Endodermal cell (in vitro differentiated cells): ENCODE measurements around the gene OR10P1. TPM values are rescaled to one million over a fixed set of nuclear protein-coding genes. Genes with fewer than 3 reads are reported as not detected.

Source experiments
- DNase-seq: peaks from one replicate; pipeline ENCODE4 v3.0.0-alpha.2; 2017
- H3K27ac ChIP-seq: 2 replicates; pipeline ENCODE4 v1.5.1; 2013; ENCODE audit warnings: mild to moderate bottlenecking, low read depth, low read length, moderate library complexity
- H3K27me3 ChIP-seq: 2 replicates; pipeline ENCODE4 v1.6.1; 2013; ENCODE audit warnings: mild to moderate bottlenecking, low read length, moderate library complexity; ENCODE audit not compliant: insufficient read depth, control insufficient read depth, poor library complexity, severe bottlenecking
- H3K36me3 ChIP-seq: 2 replicates; pipeline ENCODE4 v1.7.0; 2013; ENCODE audit warnings: mild to moderate bottlenecking, low read length, moderate library complexity; ENCODE audit not compliant: control insufficient read depth, insufficient read depth
- H3K4me1 ChIP-seq: one replicate; pipeline ENCODE4 v1.7.0; 2013; ENCODE audit warnings: low read length; ENCODE audit not compliant: control insufficient read depth, insufficient read depth
- H3K4me3 ChIP-seq: 2 replicates; pipeline ENCODE4 v1.5.1; 2013; ENCODE audit warnings: mild to moderate bottlenecking, low read length, moderate library complexity
- H3K9ac ChIP-seq: 2 replicates; pipeline ENCODE4 v1.6.1; 2013; ENCODE audit warnings: mild to moderate bottlenecking, low read length, moderate library complexity; ENCODE audit not compliant: poor library complexity, severe bottlenecking; ENCODE audit errors: extremely low read depth
- H3K9me3 ChIP-seq: 2 replicates; pipeline ENCODE4 v1.6.1; 2013; ENCODE audit warnings: mild to moderate bottlenecking, low read length, moderate library complexity; ENCODE audit not compliant: control insufficient read depth
- H3K27ac Mint-ChIP-seq: 2 replicates; pipeline ENCODE4 v1.8.0; 2020; ENCODE audit warnings: mixed read lengths
- H3K27me3 Mint-ChIP-seq: 2 replicates; pipeline ENCODE4 v1.8.0; 2021; ENCODE audit warnings: mild to moderate bottlenecking, mixed read lengths; ENCODE audit not compliant: insufficient read depth
- H3K36me3 Mint-ChIP-seq: 2 replicates; pipeline ENCODE4 v1.8.0; 2020; ENCODE audit warnings: low read depth, mixed read lengths
- H3K4me1 Mint-ChIP-seq: 2 replicates; pipeline ENCODE4 v1.8.0; 2020; ENCODE audit warnings: mixed read lengths
- H3K4me3 Mint-ChIP-seq: 2 replicates; pipeline ENCODE4 v1.8.0; 2020; ENCODE audit warnings: mild to moderate bottlenecking, moderate library complexity, mixed read lengths
- H3K9me3 Mint-ChIP-seq: 2 replicates; pipeline ENCODE4 v1.8.0; 2020; ENCODE audit warnings: mild to moderate bottlenecking, mixed read lengths
- WGBS, 2 experiments: methylation state at CpG; one replicate each; pipeline versions ENCODE4 v1.1.5 to v1.1.7; 2013; ENCODE audit warnings: missing lambda C conversion rate in 2 of 2, mixed read lengths in 1 of 2; ENCODE audit not compliant: insufficient coverage in 1 of 2, insufficient read length in 1 of 2; 5-methylcytosine and 5-hydroxymethylcytosine counted together
- total RNA-seq, 2 donors: library from RNA; stranded (reverse); fragmentation: NEBNext Ultra II Directional in 1 of 2; extraction: Animal tissue kit (Norgen Biotek cat#: 25700) in 1 of 2; gene quantifications; 2 replicates in 1 of 2; 3 replicates in 1 of 2; pipeline ENCODE4 v1.2.1, GENCODE V29; 2021
- TF ChIP-seq, protein P1 (sequence below): fragments of 200-600 bp; sonication (generic); conservative IDR thresholded peaks from 2 replicates; pipeline ENCODE4 v1.5.0; 2021; ENCODE audit warnings: antibody characterized with exemption, mild to moderate bottlenecking

OR10P1 gene
- total RNA-seq, 2 donors from 2014 or later, result not detected

- no peaks in the 10 kb centered on the region for H3K36me3 Mint-ChIP-seq
- no peak overlapping the region for H3K4me3 Mint-ChIP-seq
- DNase-seq, result no peak
Observed at GRCh38 chr12:55610598-55610997, 26.1 kb upstream of the OR10P1 start.

GRCh38 chr12:55612646-55613045 is 24.0 kb upstream of the OR10P1 start:
- Histone ChIP-seq H3K27me3 (no peaks in the 10 kb centered on the region), H3K9ac (no peak overlapping the region), H3K36me3 (no peaks in the 10 kb centered on the region), H3K9me3 (peaks cover 30% of the 10 kb centered on the region), H3K27ac (no peak overlapping the region), H3K4me1 (no peaks in the 10 kb centered on the region), H3K4me3 (no peak overlapping the region)
- 86 to 91% methylated on average over 1 of the region's 2 CpGs for WGBS, 2 experiments
- H3K27me3 Mint-ChIP-seq, result peaks cover 5% of the 10 kb centered on the region
- H3K4me3 Mint-ChIP-seq, result no peak overlapping the region
- H3K9me3 Mint-ChIP-seq, result peaks cover 40% of the 10 kb centered on the region
- H3K4me1 Mint-ChIP-seq, result peaks cover 21% of the 10 kb centered on the region
- TF ChIP-seq, protein P1, sequence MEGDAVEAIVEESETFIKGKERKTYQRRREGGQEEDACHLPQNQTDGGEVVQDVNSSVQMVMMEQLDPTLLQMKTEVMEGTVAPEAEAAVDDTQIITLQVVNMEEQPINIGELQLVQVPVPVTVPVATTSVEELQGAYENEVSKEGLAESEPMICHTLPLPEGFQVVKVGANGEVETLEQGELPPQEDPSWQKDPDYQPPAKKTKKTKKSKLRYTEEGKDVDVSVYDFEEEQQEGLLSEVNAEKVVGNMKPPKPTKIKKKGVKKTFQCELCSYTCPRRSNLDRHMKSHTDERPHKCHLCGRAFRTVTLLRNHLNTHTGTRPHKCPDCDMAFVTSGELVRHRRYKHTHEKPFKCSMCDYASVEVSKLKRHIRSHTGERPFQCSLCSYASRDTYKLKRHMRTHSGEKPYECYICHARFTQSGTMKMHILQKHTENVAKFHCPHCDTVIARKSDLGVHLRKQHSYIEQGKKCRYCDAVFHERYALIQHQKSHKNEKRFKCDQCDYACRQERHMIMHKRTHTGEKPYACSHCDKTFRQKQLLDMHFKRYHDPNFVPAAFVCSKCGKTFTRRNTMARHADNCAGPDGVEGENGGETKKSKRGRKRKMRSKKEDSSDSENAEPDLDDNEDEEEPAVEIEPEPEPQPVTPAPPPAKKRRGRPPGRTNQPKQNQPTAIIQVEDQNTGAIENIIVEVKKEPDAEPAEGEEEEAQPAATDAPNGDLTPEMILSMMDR, result no peak
- no peak for DNase-seq
- H3K27ac Mint-ChIP-seq, result no peak overlapping the region
- peaks cover 9% of the 10 kb centered on the region for H3K36me3 Mint-ChIP-seq

More at GRCh38 chr12:55610598-55610997, 26.1 kb upstream of the OR10P1 start:
- no peaks in the 10 kb centered on the region for H3K36me3 ChIP-seq
- H3K4me1 ChIP-seq, result no peaks in the 10 kb centered on the region
- H3K9me3 ChIP-seq, result peaks cover 10% of the 10 kb centered on the region
- Mint-ChIP-seq H3K9me3 (peaks cover 20% of the 10 kb centered on the region), H3K4me1 (peaks cover 29% of the 10 kb centered on the region), H3K27me3 (peaks cover 5% of the 10 kb centered on the region), H3K27ac (no peak overlapping the region)
- no peak overlapping the region for H3K4me3 ChIP-seq
- 100% methylated on average over 1 of the region's 1 CpG for WGBS, 2 experiments
- no peaks in the 10 kb centered on the region for H3K27me3 ChIP-seq
- H3K9ac ChIP-seq, result no peak overlapping the region
- TF ChIP-seq, protein P1, result no peak
- H3K27ac ChIP-seq, result no peak overlapping the region

DNA sequence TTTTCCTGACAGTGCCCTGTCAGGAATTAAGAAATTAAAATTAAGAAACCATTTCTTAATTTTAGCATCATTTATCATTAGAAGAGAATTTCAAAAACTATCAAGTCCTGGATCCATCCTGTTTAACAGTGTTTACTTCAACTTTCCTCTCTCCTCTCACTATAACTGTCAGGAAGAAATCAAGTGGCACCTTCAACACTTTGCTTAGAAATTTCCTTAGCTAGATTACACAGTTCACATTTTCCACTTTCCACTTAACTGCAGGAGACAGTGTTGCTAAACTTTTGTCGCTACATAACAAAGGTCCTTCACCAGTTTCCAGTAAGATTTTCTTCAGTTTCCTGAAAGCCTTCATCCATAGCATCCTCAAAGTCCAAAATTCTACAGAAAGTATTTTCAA is 21.9 kb upstream of the OR10P1 start:
- Mint-ChIP-seq H3K27me3 (peaks cover 5% of the 10 kb centered on the region), H3K36me3 (peaks cover 11% of the 10 kb centered on the region), H3K4me3 (no peak overlapping the region), H3K4me1 (peaks cover 7% of the 10 kb centered on the region), H3K9me3 (peaks cover 44% of the 10 kb centered on the region), H3K27ac (no peak overlapping the region)
- Histone ChIP-seq H3K9me3 (peaks cover 37% of the 10 kb centered on the region), H3K27ac (no peak overlapping the region), H3K27me3 (no peaks in the 10 kb centered on the region), H3K4me1 (no peaks in the 10 kb centered on the region), H3K9ac (no peak overlapping the region), H3K4me3 (peak overlapping the region; percentile 26), H3K36me3 (no peaks in the 10 kb centered on the region)
- TF ChIP-seq, protein P1, result no peak
- no peak for DNase-seq
- WGBS, 2 experiments, result 98 to 100% methylated on average over 1 of the region's 1 CpG
